Hepatocyte (in vitro differentiated cells): ENCODE data around the gene SHROOM2. TPM values are rescaled to one million over a fixed set of nuclear protein-coding genes. Genes with fewer than 3 reads are reported as not detected.

Experiments used
- DNase-seq: peaks from one replicate; pipeline ENCODE4 v3.0.0-alpha.2; 2016; ENCODE audit warnings: low spot score
- H2AFZ ChIP-seq: fragments of 200-600 bp; sonication (generic); 2 replicates; pipeline ENCODE4 v1.6.0; 2016; ENCODE audit warnings: antibody characterized with exemption, mild to moderate bottlenecking
- H3K27ac ChIP-seq: fragments of 200-600 bp; sonication (generic); 2 replicates; pipeline ENCODE4 v1.5.1; 2016; ENCODE audit warnings: mild to moderate bottlenecking
- H3K27me3 ChIP-seq: fragments of 200-600 bp; sonication (generic); 2 replicates; pipeline ENCODE4 v1.6.1; 2016
- H3K36me3 ChIP-seq: fragments of 200-600 bp; sonication (generic); replicated peaks from 2 replicates; pipeline ENCODE4 v1.5.1; 2016; ENCODE audit warnings: low read depth; ENCODE audit not compliant: insufficient read depth
- H3K4me1 ChIP-seq: fragments of 200-600 bp; sonication (generic); 2 replicates; pipeline ENCODE4 v1.5.1; 2016; ENCODE audit warnings: mild to moderate bottlenecking, moderate library complexity; ENCODE audit not compliant: insufficient read depth
- H3K4me2 ChIP-seq: fragments of 200-600 bp; sonication (generic); 2 replicates; pipeline ENCODE4 v1.6.0; 2016
- H3K4me3 ChIP-seq: fragments of 200-600 bp; sonication (generic); 2 replicates; pipeline ENCODE4 v1.5.1; 2016; ENCODE audit warnings: mild to moderate bottlenecking
- H3K79me2 ChIP-seq: fragments of 200-600 bp; sonication (generic); 2 replicates; pipeline ENCODE4 v1.6.0; 2017; ENCODE audit warnings: mild to moderate bottlenecking
- H3K9me2 ChIP-seq: fragments of 200-600 bp; sonication (generic); replicated peaks from 2 replicates; pipeline ENCODE4 v1.6.0; 2017; ENCODE audit warnings: mild to moderate bottlenecking; ENCODE audit not compliant: insufficient read depth
- H3K9me3 ChIP-seq: fragments of 200-600 bp; sonication (generic); 2 replicates; pipeline ENCODE4 v1.5.1; 2016; ENCODE audit warnings: low read depth, mild to moderate bottlenecking
- H4K20me1 ChIP-seq: fragments of 200-600 bp; sonication (generic); 2 replicates; pipeline ENCODE4 v1.6.0; 2016; ENCODE audit warnings: mild to moderate bottlenecking; ENCODE audit not compliant: insufficient read depth, poor library complexity, severe bottlenecking
- EZH2 ChIP-seq: fragments of 200-600 bp; sonication (generic); IDR thresholded peaks from 2 replicates; pipeline ENCODE4 v1.6.1; 2016; ENCODE audit warnings: antibody characterized with exemption, mild to moderate bottlenecking, borderline replicate concordance
- EZH2phosphoT487 ChIP-seq: fragments of 200-600 bp; sonication (generic); IDR thresholded peaks from one replicate; pipeline ENCODE4 v1.6.1; 2018; ENCODE audit warnings: antibody characterized with exemption, mild to moderate bottlenecking, low read depth, moderate library complexity; ENCODE audit not compliant: unreplicated experiment, severe bottlenecking
- WGBS: methylation state at CpG from one replicate; pipeline ENCODE4 v1.1.6; 2016; ENCODE audit warnings: low lambda C conversion rate; ENCODE audit errors: missing lambda C conversion rate; 5-methylcytosine and 5-hydroxymethylcytosine counted together
- polyA plus RNA-seq: library from polyadenylated mRNA; unstranded; fragments of >200 nt; fragmentation: Nextera tagmentation; extraction: Ambion mirVana; gene quantifications from 2 replicates; pipeline ENCODE4 v1.2.1, GENCODE V29; 2016
- total RNA-seq: library from RNA; depleted of rRNA; stranded (reverse); fragments of >200 nt; gene quantifications from 2 replicates; pipeline ENCODE4 v1.2.3, GENCODE V29; 2014
- TF ChIP-seq, protein P1 (sequence below): fragments of 200-600 bp; sonication (generic); IDR thresholded peaks from 2 replicates; pipeline ENCODE4 v1.5.1; 2016; ENCODE audit warnings: antibody characterized with exemption, mild to moderate bottlenecking; ENCODE audit not compliant: poor library complexity

The SHROOM2 gene
- total and polyA plus RNA-seq, 2 experiments from 2014 or later = 6.9 to 8.5 TPM

DNA sequence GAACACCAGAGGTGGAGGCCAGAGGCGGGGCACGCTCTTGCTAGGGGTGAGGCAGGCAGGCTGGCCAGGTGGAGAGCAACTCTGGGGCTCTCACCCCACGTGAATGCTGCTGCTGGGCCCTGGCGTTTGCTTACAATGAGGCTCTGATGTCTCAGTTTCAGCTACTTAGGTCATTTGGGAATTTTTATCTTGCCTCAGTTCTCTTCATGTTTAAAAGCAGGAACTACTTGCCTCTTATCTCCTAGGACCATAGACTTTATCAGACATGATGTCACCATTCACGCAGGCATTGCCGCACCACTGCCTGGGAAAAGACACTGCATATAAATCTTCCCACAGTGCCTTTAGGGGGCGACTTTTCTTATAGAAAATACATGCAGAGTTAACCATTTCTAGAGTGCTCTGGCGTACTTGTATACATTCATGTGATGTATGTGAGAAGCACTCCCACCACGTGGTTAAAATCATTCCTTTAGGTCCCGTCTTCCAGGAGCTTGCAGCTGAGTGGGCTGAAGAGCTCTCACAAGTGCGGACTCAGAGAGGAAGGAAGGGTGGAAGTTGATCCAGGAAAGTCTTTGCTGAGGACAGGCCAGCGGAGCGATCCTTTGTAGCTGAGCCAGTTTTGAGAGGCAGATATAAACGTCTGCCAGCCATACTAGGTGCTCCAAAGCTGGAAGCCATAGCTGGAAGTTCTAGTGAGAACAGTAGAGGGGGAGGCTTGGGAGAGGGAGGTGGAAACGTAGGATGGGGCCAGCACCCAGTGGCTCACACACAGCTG is 96.6 kb downstream of the SHROOM2 start:
- Histone ChIP-seq H2AFZ (no peak overlapping the region), H3K27ac (peak overlapping the region; percentile 68), H3K4me3 (no peak overlapping the region), H3K36me3 (no peaks in the 10 kb centered on the region), H3K9me3 (no peaks in the 10 kb centered on the region), H3K79me2 (no peaks in the 10 kb centered on the region), H3K4me1 (peaks cover 9% of the 10 kb centered on the region), H4K20me1 (no peaks in the 10 kb centered on the region), H3K9me2 (no peaks in the 10 kb centered on the region), H3K4me2 (no peak overlapping the region), H3K27me3 (no peaks in the 10 kb centered on the region)
- TF ChIP-seq, protein P1, sequence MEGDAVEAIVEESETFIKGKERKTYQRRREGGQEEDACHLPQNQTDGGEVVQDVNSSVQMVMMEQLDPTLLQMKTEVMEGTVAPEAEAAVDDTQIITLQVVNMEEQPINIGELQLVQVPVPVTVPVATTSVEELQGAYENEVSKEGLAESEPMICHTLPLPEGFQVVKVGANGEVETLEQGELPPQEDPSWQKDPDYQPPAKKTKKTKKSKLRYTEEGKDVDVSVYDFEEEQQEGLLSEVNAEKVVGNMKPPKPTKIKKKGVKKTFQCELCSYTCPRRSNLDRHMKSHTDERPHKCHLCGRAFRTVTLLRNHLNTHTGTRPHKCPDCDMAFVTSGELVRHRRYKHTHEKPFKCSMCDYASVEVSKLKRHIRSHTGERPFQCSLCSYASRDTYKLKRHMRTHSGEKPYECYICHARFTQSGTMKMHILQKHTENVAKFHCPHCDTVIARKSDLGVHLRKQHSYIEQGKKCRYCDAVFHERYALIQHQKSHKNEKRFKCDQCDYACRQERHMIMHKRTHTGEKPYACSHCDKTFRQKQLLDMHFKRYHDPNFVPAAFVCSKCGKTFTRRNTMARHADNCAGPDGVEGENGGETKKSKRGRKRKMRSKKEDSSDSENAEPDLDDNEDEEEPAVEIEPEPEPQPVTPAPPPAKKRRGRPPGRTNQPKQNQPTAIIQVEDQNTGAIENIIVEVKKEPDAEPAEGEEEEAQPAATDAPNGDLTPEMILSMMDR = peak; percentile 19
- no peak for TF ChIP-seq EZH2
- DNase-seq = peak; percentile 37
- 52% methylated on average over 15 of the region's 15 CpGs for WGBS

DNA sequence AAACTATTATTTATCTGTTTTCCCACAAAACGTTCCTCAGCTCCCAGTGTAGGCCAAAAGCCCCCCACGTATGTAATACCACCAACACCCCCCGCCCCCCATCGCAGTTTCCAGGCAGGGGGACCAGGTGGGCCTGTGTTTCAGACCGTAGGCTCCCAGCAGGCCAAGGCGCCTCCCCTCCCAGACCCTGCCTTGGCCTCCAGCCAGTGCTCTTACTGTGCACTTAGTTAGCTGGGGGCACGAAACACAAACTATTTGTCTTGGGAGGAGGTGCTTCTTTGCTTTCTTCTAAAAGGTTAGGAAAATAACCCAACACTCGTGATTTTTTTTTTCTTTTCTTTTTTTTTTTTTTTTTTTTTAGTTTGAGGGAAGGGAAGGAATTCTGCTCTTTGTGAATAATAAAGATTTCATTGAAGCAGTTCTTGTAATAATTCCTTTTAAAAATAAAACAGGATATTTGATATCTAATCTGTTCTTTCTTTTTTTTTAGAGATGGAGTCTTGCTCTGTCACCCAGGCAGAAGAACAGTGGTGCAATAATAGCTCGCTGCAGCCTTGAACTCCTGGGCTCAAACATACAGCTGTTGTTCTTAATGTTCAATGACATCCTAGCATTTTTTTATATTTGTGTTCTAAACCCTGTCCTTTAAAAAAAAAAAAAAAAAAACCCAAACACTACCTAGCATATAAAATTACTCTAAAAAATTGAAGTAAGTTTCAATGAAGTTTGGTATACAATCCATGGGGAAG is 98.0 kb downstream of the SHROOM2 start:
- 63% methylated on average over 9 of the region's 9 CpGs for WGBS
- TF ChIP-seq, protein P1 = no peak
- no peak for TF ChIP-seq EZH2
- no peak for TF ChIP-seq EZH2phosphoT487
- H3K27ac ChIP-seq = no peak overlapping the region
- no peak overlapping the region for H3K4me3 ChIP-seq
- no peaks in the 10 kb centered on the region for H3K36me3 ChIP-seq
- H3K4me1 ChIP-seq = peaks cover 9% of the 10 kb centered on the region
- no peaks in the 10 kb centered on the region for H3K27me3 ChIP-seq
- no peaks in the 10 kb centered on the region for H3K9me3 ChIP-seq
- no peaks in the 10 kb centered on the region for H3K79me2 ChIP-seq
- no peaks in the 10 kb centered on the region for H4K20me1 ChIP-seq
- no peak overlapping the region for H2AFZ ChIP-seq
- no peaks in the 10 kb centered on the region for H3K9me2 ChIP-seq
- no peak for DNase-seq
- H3K4me2 ChIP-seq = no peak overlapping the region

DNA sequence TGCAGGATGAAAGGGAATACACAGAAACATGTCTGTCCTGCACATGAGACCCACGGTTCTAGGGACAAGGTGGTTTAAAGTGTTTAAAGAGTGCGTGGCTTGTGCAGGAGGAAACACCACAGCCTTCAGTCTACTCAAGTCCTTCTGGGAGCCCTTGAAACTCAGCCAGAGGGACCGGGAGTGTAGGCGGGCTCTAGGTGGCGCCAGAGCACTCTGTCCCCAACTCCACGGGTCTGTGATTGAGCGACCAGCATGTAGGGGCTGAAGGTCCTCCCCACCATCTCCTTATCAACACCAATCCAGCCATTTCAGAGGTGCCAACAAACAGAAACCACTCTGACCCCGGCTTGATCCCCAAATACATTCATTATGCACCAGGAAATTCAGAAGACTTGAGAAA is 98.9 kb downstream of the SHROOM2 start:
- peak; percentile 56 for DNase-seq
- no peak overlapping the region for H2AFZ ChIP-seq
- no peaks in the 10 kb centered on the region for H3K9me2 ChIP-seq
- no peaks in the 10 kb centered on the region for H3K36me3 ChIP-seq
- H3K4me1 ChIP-seq = peaks cover 9% of the 10 kb centered on the region
- WGBS = 25% methylated on average over 8 of the region's 8 CpGs
- no peaks in the 10 kb centered on the region for H3K27me3 ChIP-seq
- H3K4me2 ChIP-seq = no peak overlapping the region
- H4K20me1 ChIP-seq = no peaks in the 10 kb centered on the region
- no peaks in the 10 kb centered on the region for H3K9me3 ChIP-seq
- H3K79me2 ChIP-seq = no peaks in the 10 kb centered on the region
- H3K27ac ChIP-seq = no peak overlapping the region
- TF ChIP-seq EZH2 = no peak
- TF ChIP-seq, protein P1 = peak; percentile 46
- H3K4me3 ChIP-seq = no peak overlapping the region
